ENCODE results near the gene HDLBP.

The HDLBP gene

DNA sequence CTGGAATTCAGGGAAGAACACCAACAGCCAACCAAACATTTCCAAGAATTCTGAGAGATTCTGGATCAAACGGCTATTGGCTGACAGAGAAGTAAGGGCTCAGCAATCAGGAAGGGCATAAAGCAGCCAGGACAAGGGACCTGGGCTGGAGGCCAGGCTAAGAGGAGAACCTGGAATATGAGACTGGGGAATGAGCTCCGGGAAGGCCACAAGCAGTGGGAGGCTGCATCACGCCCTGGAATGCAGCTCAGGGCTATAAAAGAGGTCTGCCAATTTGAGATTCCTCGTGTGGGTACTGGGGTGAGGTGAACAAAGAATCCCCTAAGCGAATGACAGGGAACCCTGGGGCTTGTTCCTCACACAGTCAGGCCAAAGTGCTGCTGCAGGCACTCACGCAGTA, 66.6 kb downstream of the HDLBP start:
- DNase-seq: no peak

DNA sequence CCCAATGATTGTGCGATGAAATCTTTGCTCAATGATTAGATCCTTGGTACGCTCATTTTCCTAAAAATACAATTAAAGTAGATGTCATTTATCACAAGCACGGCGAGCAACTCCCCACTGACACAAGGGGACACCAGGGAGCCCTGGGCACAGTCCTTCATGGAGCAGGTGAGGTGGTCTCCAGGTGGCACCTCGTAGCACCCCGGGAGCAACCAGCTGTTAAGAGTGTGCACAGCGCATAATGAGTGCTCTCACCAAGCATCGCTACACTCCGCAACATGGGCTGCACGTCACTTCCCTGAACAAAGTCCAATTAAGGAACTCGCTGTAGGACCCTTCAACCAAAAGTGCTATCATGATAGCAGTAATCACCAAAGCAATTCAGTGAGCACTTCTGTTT, 67.2 kb downstream of the HDLBP start:
- no peak for DNase-seq

DNA sequence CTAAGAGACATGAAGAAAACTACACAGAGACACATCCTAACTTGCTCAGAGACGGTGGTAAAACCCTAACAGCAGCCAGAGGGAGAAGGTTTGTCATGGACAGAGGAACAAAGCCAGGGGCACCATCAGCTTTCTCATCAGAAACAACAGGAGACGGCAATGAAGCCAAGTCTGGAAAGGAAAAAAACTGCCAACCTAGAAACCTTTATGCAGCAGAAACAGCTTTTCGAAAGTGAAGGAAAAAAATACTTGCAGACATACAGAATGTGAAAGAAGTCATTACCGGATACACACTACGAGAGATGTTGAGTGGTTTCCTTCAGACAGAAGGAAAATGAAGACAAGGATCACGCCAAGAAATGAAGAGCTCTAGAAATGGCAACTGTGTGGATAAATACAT, 71.1 kb downstream of the HDLBP start:
- DNase-seq: no peak

DNA sequence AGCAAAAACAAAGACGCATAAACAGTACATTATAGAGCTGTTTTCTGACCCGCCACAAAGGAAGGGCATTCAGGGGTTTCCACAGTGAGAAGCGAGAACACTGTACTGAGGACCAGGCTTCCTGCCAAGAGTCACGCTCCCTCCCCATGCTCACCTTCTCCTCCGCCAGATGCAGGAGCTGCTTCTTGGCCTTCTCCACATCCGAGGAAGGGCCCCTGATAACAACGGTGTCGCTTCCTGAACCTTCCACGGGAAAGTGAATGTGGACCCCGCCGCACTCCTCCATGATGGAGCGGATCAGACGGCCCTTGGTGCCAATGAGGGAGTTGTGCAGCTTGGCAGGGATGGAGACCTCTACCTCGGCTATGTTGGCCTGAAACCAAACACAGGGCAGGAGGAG, 73.2 kb downstream of the HDLBP start:
- DNase-seq: no peak

DNA sequence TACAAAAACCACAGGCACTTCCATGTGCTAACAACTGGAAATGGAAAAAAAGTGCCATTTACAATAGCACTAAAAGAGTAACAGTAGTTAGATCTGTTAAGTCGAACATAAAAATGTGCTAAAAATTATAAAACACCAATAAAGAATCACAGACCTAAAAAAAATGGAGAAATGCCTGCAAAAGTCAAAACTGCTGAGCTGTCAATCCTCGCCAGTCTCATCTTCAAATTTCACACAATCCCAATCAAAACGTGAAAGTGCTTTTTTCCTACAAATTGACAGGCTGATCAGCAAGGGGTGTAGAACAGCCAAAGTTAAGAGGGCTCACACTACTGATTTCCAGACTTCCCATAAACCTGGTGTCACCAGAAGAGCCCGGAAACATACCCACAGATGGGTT, 73.8 kb downstream of the HDLBP start:
- no peak for DNase-seq

DNA sequence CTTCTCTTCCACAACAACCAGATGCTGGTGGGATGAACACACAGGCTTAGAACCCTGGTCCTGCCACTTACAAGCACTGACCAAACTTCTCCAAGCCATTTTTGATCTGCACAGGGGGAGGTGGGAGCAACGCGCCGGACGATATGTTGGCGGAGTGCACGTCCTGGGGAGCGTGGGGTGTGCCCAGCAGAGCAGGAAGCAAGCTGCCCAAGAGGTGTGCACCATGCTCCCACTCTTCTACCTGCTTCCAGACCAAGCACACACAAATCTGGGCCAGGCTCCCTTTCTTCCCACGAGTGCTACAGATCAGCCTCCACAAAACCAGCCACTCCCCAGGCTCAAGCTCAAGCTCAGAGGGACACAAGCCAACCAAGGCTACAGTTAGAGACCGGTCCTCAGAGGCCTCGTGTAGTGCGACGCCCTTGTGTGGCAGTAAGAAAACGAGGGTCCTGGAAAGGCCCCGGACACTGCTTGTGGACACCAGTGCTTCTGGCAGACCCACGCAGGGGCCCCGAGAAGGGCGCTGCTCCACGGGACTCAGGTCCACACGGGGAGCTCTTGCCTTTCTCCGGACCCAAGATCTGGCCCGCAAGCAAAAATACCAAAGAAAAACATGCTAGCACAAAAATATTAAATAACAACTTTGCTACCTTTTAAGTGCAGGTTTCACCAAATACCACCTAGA, 75.0 kb downstream of the HDLBP start:
- DNase-seq: no peak

DNA sequence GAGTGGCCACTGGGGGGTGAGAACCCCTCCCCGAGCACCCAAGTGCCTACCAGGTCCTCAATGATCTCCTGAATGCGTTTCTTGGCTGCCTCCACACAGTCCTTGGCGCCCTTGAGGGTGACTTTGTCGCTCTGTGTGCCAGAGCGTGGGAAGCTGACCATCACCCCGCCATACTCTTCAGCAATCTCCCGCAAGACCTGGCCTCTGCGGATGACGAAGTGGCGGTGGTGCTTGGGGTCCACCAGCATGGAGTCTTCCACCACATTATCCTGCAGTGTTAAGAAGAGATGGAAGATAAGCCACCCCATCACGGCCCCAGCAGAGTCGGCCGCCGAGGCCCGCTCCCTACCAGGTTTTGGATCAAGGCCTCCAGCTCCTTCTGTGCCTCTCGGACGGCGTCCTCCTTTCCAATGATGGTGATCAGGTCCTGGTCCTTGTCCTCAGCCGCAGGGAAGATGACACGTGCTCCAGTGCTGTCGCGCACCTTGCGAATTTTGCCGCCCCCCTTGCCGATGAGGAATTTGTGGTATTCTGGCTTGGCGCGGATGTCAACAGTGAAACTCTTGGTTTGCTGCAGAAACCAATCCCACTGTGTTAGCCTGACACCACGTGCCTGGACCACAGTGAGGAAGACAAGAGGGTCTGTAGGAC, 75.8 kb downstream of the HDLBP start:
- DNase-seq: no peak

DNA sequence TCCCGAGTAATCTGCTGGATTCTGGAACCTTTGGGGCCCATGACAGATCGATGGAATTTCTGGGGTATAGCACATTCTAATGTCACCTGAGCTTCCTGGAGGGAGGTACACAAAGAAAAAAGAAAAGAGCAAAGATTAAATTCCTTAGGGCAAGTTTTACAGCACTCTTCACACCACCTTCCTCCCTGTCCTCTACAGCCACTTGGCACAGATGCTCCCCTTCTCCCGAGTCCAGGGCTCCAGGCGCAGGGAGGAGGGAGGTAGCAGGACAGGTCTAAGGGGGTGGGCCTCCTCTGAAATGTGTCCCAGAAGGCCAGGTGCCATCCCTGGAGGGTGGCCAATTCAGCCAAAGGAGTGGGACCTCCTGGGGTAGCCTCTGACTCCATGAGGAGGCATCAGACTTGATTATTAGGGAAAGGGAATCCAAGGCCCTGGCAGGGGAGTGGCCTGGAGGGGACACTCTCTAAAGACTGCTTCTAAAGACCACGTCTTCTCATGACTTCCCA, 76.7 kb downstream of the HDLBP start:
- DNase-seq: no peak

DNA sequence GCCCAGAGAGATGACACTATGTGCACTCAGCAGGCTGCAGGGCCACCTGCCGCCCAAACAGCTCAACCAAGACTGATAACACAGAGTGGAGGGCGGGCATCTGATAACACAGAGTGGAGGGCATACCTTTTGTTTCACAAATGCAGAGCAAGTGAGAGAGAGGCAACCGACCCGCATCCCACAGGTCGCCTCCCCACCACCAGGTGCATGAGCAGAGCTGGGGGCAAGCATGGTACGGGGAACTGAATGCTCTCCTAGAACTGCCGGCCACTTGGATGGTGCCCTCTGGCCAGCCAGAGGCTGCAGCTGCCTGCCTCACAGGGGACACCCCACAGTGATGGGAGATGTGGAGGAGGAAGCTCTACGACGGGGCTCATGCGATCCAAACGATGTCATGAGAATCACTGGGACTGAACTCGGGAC, 77.5 kb downstream of the HDLBP start:
- DNase-seq: no peak

DNA sequence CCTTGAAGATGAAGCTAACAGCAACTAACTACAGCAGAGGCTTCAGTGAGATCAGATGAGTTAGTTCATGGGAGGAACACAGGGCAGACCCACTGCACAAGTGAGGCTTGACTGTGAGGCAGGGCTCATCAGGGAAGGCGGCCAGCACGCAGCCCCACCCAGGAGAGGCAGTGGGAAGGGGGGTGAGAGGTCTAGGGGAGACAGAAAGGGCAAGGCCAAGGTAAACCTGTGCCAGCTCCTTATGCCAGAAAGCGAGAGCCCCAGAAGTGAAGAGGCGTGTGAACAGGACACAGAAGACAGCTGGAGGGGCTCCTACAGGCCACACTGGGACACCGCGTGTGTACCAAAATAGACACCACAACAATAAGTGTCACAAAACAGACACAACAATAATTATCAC, 78.4 kb downstream of the HDLBP start:
- no peak for DNase-seq

DNA sequence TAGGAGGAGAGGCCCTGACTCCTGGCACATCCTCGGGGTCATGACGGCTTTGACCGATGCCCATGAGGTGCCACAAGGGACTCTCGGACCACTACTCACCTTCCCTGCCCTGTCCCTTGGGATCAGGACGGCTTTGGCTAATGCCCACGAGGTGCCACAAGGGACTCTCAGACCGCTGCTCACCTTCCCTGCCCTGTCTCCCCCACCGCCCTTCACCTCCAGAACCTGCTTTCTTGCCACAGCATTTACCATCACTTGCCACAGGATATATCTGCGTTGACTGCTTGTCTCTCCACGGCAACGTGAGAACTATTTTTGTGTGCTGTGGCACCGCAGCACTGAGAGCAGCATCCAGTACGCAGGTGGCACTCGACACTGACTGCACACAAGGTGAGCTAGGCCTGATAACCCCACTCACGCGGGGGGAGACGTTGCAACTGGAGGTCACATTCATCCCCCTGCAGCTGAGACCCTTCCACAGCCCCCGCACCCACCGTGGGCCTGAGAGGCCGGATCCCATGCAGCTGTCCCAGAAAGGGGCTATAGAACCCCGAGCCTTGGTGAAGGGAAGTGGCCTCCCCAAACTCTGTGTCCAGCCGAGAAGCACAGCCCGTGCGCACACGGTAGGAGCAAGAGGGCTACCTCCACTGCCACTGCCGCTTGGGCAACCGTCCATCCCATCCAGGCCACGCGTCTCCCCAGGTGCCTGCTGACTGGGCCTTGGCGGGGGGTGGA, 79.4 kb downstream of the HDLBP start:
- DNase-seq: no peak

DNA sequence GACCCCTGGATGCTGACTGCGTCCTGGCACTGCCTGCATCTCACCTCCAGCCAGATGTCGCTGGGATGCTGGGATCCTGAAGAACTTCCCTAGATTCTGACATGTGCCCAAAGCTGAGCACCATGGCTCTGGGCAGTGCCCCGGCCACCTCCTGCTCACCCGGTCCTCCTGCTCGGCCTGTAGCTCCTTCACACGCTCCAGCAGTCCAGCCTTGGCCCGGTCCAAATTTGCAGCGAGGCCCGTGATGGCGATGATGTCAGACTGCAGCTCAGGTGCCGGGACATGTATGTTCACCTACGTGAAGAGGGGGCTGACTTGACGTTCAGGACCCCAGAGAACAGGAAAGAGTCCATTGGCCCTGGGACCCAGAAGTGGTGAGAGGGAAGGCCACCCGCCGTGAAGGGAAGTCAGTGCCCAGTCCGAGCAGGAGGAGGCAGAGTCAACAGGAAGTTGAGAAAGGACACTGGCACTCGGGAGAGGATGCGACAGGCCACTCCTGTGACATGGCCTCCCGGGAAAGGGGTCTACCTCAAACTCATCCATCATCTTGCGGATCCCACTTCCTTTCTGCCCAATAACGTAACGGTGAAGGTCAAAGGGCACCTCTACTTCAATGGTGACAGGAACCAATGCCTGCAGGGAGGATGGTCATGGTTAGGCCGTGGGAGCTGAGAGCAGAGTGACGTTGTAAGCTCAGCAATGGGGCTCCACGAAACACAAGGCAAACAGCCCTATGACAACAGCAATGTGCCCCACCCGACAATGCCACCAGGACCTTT, 80.3 kb downstream of the HDLBP start:
- DNase-seq: no peak

DNA sequence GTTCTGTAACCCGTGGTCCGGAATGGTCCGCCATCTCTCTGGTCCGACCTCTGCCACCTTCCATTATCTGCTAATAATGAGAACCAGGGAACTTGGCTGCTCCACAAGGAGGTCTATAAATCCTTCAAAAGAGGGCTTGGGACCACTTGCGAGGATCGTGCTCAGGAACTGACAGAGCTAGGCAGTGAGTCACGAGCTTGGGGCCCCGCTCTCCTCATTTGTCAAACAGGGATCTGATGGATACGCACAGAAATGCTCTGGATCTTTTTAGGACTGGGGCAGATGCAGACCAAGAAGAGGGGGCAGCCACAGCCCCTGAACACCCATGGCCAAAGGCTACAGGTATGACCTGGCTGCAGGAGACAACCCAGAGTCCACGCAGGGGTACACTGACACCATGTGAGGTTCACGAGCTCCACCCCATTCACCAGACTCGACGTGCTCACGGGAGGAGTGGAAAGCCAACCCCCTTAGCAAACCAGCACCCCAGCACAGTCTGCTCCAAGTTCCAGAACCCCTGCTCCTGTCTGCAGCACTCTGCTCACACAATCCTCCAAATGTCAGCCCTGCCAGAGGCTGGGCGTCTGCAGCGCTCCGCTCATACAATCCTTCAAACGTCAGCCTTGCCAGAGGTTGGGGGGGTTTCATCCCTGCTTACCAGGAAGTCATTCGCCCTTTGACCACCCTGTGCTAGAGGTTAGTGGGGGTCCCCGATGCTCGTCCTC, 81.2 kb downstream of the HDLBP start:
- DNase-seq: no peak

DNA sequence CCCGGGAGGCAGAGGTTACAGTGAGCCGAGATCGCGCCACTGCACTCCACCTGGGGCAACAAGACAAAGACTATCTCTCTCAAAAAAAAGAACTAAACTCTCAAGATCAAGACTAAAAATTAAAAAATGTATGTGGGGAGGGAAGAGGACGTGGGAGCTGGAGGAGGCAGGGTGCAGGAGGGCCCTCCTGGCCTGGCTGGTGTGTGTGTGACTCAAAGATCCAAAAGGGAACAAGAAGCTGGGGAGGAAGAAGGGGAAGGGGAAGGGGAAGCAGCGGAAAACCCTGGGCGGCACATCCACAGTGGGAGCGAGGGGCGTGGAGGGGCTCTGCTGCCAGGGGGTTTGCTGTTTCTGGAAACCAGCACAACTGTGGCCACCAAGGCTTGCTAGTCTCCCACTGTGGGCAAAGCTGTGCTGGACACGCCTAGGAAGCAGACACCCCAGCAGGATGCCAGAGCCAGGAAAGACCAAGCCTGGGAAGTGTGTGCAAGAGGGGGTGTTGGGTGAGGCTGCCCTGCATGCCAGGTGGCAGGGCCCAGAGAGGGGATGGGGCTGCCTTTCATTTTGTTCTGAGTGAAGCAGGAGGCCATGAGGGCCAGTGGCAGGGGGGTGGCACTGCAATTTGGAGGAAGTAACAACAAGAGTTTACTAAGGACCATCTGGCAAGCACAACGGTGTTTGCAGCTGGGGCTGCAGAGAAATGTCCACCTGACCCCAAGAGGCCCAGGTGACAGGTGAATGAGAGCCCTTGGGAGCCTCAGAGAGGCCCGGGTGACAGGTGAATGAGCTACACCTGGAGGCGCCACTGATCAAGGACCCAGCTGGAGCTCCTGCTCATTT, 82.5 kb downstream of the HDLBP start:
- no peak for DNase-seq

DNA sequence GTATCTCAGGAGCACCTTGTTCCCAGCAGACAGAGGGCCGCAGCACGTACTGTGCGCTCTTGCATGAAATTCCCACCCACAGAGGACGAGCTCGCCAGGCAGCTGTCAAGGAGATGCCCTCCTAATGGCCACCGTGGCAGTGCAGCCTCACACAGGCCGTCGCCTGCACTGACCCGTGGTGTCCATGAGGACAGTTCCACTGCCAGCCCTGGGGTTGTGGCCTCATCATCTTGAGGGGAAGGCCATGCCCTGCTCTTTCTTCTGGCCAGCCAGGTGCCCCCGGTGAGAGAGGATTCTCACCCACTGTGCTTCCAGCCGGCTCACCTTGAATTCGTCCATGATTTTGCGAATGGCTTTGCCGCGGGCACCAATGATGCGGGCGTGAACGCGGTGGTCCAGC, 85.0 kb downstream of the HDLBP start:
- DNase-seq: no peak

DNA sequence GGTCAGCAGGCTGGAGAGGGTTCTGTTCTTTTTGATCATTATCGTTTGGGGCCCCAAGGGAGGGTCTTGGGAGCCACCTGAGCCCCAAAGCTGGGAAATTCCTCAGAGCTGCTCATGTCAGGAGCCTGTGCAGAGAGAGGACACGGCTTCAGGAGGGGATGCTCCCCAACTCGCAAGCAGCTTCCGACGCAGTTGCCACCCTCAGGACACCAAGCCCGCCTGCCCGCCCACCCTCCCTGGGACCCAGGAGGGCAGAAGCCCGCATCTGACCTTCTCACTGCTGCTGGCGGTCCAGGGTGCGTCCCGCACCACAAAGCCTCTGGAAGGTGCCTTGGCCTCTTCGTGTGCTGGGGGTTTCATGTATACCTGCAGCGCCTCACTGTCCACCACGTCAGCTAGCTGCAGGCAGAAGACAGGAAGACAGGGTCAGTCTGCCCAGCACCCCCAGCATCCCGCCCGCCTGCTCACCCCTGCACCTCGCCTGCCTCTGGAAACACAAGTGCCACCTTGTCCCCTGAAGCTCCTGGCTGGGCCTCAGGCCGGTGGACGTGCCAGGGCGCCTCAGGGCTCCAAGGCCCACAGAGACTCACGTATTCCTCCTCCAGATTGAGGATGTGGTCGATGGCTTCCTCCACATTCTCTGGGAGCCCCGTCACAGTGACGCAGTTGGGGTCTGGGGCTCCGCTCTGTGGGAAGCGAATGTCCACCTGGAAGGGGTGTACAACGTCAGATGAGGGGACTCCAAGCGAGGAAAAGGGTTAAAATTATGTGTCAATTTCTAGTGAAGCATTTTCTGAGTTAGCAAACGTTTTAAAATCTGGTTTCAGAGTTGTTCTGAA, 85.7 kb downstream of the HDLBP start:
- no peak for DNase-seq

DNA sequence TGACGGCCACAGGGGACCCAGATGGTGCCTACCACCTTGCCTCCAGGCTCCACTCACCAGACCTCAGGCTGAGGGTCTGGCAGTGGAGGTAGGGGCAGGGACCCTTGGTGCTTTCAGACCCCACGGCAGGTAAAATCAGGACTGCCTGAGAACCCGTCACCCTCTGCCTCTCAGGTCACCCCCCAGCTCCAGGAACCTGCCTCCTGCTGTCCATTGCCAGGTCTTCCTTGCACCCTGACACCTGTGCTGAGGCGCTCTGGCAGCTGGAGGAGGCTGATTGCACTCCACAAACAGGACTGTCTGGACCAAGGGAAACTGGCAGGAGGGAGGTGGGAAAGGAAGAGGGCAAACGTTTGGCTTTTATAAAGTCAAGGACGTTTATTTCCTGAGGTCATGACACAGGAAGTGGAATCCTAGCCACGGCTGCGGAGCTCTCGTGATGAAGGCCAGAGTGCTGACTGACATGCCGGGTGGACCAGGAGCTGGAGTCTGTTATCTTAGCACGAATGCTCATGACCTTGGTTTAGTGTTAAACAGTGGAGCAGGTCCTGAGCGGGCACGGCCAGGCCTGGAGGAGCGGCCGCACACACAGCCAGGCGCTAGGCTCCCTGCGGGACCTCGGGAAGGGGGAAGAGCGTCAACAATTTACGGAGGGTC, 86.5 kb downstream of the HDLBP start:
- DNase-seq: no peak

DNA sequence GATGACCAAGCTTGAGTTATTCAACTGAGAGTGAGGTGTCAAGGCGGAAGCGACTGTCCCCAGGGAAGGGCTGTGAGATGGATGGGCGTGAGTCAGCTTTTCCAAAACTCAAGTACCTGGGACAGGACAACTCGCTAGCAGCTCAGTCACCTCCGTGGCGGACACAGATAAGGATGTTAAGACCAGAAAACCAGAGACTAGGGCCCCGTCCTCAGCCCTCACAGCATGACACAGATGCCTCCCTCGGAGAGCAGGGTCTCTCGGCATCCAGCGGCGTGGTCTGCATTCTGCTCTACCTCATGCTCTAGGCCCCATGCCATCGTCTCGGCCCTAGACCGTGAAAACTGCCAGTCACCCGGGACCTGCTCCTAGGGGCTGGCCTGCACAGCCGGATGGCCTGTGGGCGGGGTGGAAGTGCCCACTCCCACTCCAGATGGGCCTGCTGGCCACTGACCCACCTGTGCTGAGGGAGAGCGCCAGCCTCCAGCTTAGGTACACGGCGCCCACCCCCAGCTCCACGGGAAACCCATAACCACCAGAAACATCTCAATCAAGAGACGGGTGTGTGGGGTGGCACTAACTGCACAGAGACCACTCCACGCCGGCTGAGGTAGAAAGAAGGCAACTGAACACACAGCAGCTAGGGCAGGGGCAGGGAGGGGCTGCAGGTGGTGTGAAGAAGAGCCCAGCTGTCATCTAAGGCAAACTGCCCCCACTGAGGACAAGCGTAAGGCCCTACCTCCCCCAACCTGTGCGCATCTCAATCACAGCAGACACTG, 87.2 kb downstream of the HDLBP start:
- no peak for DNase-seq

DNA sequence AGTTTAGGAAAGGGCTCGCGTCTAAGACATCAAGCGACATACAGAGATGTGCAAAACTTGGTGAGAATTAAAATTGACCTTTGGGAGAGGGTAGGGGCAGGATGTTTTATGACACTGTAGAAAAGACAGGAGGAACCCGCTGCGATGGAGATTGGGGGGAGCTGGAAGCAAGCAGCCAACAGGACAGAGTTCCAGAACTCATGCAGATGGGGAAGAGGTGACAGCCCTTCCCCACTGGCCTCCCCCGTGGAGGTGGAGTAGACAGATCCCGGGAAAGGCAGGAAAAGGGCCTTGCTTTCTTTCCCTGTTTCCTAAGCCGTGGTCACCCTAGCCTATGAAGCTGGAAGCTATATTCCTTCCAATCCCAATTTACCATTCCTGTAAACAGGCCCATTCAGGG, 87.9 kb downstream of the HDLBP start:
- DNase-seq: no peak

Data from NCI-H2107 (cell line).